Measurements from ENCODE around the gene NHS.

NHS gene

GRCh38 chrX:17453788-17454187, 78.8 kb downstream of the NHS start:
- no peaks in the 10 kb centered on the region for H3K36me3 Mint-ChIP-seq
- no peaks in the 10 kb centered on the region for H3K9me3 Mint-ChIP-seq (ENCODE audit: low read depth)
- H3K27me3 Mint-ChIP-seq: no peaks in the 10 kb centered on the region
- no peak overlapping the region for H3K4me3 Mint-ChIP-seq
- H3K27ac Mint-ChIP-seq: no peak overlapping the region
- no peaks in the 10 kb centered on the region for H3K4me1 Mint-ChIP-seq (ENCODE audit: low read depth)

- Mint-ChIP-seq H3K36me3 (no peaks in the 10 kb centered on the region), H3K27me3 (no peaks in the 10 kb centered on the region), H3K9me3 (ENCODE audit: low read depth) (no peaks in the 10 kb centered on the region), H3K4me3 (no peak overlapping the region), H3K4me1 (ENCODE audit: low read depth) (no peaks in the 10 kb centered on the region), H3K27ac (no peak overlapping the region)
These were observed 81.5 kb downstream of the NHS start for GRCh38 chrX:17456526-17456925.

GRCh38 chrX:17459008-17459611, 84.1 kb downstream of the NHS start:
- Mint-ChIP-seq H3K27ac (no peak overlapping the region), H3K4me1 (ENCODE audit: low read depth) (no peaks in the 10 kb centered on the region), H3K27me3 (no peaks in the 10 kb centered on the region), H3K4me3 (no peak overlapping the region), H3K9me3 (ENCODE audit: low read depth) (no peaks in the 10 kb centered on the region), H3K36me3 (no peaks in the 10 kb centered on the region)

GRCh38 chrX:17459661-17460060, 84.7 kb downstream of the NHS start:
- H3K4me1 Mint-ChIP-seq (ENCODE audit: low read depth): no peaks in the 10 kb centered on the region
- no peaks in the 10 kb centered on the region for H3K9me3 Mint-ChIP-seq (ENCODE audit: low read depth)
- no peaks in the 10 kb centered on the region for H3K27me3 Mint-ChIP-seq
- H3K36me3 Mint-ChIP-seq: no peaks in the 10 kb centered on the region
- no peak overlapping the region for H3K27ac Mint-ChIP-seq
- H3K4me3 Mint-ChIP-seq: no peak overlapping the region

GRCh38 chrX:17462881-17463280, 87.9 kb downstream of the NHS start:
- Mint-ChIP-seq H3K4me1 (ENCODE audit: low read depth) (no peaks in the 10 kb centered on the region), H3K36me3 (no peaks in the 10 kb centered on the region), H3K9me3 (ENCODE audit: low read depth) (no peaks in the 10 kb centered on the region), H3K4me3 (no peak overlapping the region), H3K27me3 (no peaks in the 10 kb centered on the region), H3K27ac (no peak overlapping the region)

- Mint-ChIP-seq H3K4me1 (ENCODE audit: low read depth) (no peaks in the 10 kb centered on the region), H3K4me3 (no peak overlapping the region), H3K9me3 (ENCODE audit: low read depth) (no peaks in the 10 kb centered on the region), H3K27ac (no peak overlapping the region), H3K36me3 (no peaks in the 10 kb centered on the region), H3K27me3 (no peaks in the 10 kb centered on the region)
These were observed 89.2 kb downstream of the NHS start for GRCh38 chrX:17464194-17464593.

GRCh38 chrX:17465201-17465600, 90.2 kb downstream of the NHS start:
- no peaks in the 10 kb centered on the region for H3K4me1 Mint-ChIP-seq (ENCODE audit: low read depth)
- H3K27ac Mint-ChIP-seq: no peak overlapping the region
- H3K9me3 Mint-ChIP-seq (ENCODE audit: low read depth): no peaks in the 10 kb centered on the region
- H3K27me3 Mint-ChIP-seq: no peaks in the 10 kb centered on the region
- no peaks in the 10 kb centered on the region for H3K36me3 Mint-ChIP-seq
- H3K4me3 Mint-ChIP-seq: no peak overlapping the region

GRCh38 chrX:17465802-17466201, 90.8 kb downstream of the NHS start:
- Mint-ChIP-seq H3K36me3 (no peaks in the 10 kb centered on the region), H3K9me3 (ENCODE audit: low read depth) (no peaks in the 10 kb centered on the region), H3K27me3 (no peaks in the 10 kb centered on the region), H3K4me1 (ENCODE audit: low read depth) (no peaks in the 10 kb centered on the region), H3K27ac (no peak overlapping the region), H3K4me3 (no peak overlapping the region)

GRCh38 chrX:17470136-17470535, 95.1 kb downstream of the NHS start:
- Mint-ChIP-seq H3K9me3 (ENCODE audit: low read depth) (no peaks in the 10 kb centered on the region), H3K27ac (no peak overlapping the region), H3K36me3 (no peaks in the 10 kb centered on the region), H3K4me3 (no peak overlapping the region), H3K27me3 (no peaks in the 10 kb centered on the region), H3K4me1 (ENCODE audit: low read depth) (no peaks in the 10 kb centered on the region)

GRCh38 chrX:17471121-17471520, 96.1 kb downstream of the NHS start:
- H3K4me3 Mint-ChIP-seq: no peak overlapping the region

GRCh38 chrX:17471861-17472260, 96.9 kb downstream of the NHS start:
- H3K4me3 Mint-ChIP-seq: no peak overlapping the region
- H3K36me3 Mint-ChIP-seq: no peaks in the 10 kb centered on the region
- no peak overlapping the region for H3K27ac Mint-ChIP-seq
- H3K4me1 Mint-ChIP-seq (ENCODE audit: low read depth): no peaks in the 10 kb centered on the region
- H3K9me3 Mint-ChIP-seq (ENCODE audit: low read depth): no peaks in the 10 kb centered on the region
- no peaks in the 10 kb centered on the region for H3K27me3 Mint-ChIP-seq

More at GRCh38 chrX:17471121-17471520, 96.1 kb downstream of the NHS start:
- no peak overlapping the region for H3K27ac Mint-ChIP-seq
- no peaks in the 10 kb centered on the region for H3K9me3 Mint-ChIP-seq (ENCODE audit: low read depth)
- no peaks in the 10 kb centered on the region for H3K27me3 Mint-ChIP-seq
- no peaks in the 10 kb centered on the region for H3K36me3 Mint-ChIP-seq
- no peaks in the 10 kb centered on the region for H3K4me1 Mint-ChIP-seq (ENCODE audit: low read depth)

- Mint-ChIP-seq H3K27ac (no peak overlapping the region), H3K36me3 (no peaks in the 10 kb centered on the region), H3K4me3 (no peak overlapping the region), H3K9me3 (ENCODE audit: low read depth) (no peaks in the 10 kb centered on the region), H3K4me1 (ENCODE audit: low read depth) (no peaks in the 10 kb centered on the region), H3K27me3 (no peaks in the 10 kb centered on the region)
These were observed 97.4 kb downstream of the NHS start for GRCh38 chrX:17472424-17472823.

- Mint-ChIP-seq H3K4me1 (ENCODE audit: low read depth) (no peaks in the 10 kb centered on the region), H3K4me3 (no peak overlapping the region), H3K27me3 (no peaks in the 10 kb centered on the region), H3K27ac (no peak overlapping the region), H3K9me3 (ENCODE audit: low read depth) (no peaks in the 10 kb centered on the region), H3K36me3 (no peaks in the 10 kb centered on the region)
These were observed 98.0 kb downstream of the NHS start for GRCh38 chrX:17473021-17473420.

- Mint-ChIP-seq H3K9me3 (ENCODE audit: low read depth) (no peaks in the 10 kb centered on the region), H3K27me3 (no peaks in the 10 kb centered on the region), H3K27ac (no peak overlapping the region), H3K4me1 (ENCODE audit: low read depth) (no peaks in the 10 kb centered on the region), H3K36me3 (no peaks in the 10 kb centered on the region), H3K4me3 (no peak overlapping the region)
These were observed 99.9 kb downstream of the NHS start for GRCh38 chrX:17474892-17475291.

GRCh38 chrX:17475449-17476217, 100.6 kb downstream of the NHS start:
- no peak overlapping the region for H3K27ac Mint-ChIP-seq
- no peaks in the 10 kb centered on the region for H3K36me3 Mint-ChIP-seq
- no peaks in the 10 kb centered on the region for H3K4me1 Mint-ChIP-seq (ENCODE audit: low read depth)
- H3K27me3 Mint-ChIP-seq: no peaks in the 10 kb centered on the region
- H3K4me3 Mint-ChIP-seq: no peak overlapping the region
- H3K9me3 Mint-ChIP-seq (ENCODE audit: low read depth): no peaks in the 10 kb centered on the region

GRCh38 chrX:17476411-17476810, 101.4 kb downstream of the NHS start:
- no peaks in the 10 kb centered on the region for H3K9me3 Mint-ChIP-seq (ENCODE audit: low read depth)

More at GRCh38 chrX:17476411-17476810, 101.4 kb downstream of the NHS start:
- Mint-ChIP-seq H3K4me1 (ENCODE audit: low read depth) (no peaks in the 10 kb centered on the region), H3K36me3 (no peaks in the 10 kb centered on the region), H3K27ac (no peak overlapping the region), H3K4me3 (no peak overlapping the region), H3K27me3 (no peaks in the 10 kb centered on the region)

Measured in activated naive CD8-positive, alpha-beta T cell (primary cell).